ENCODE measurements around the gene CALN1.

CALN1 gene

DNA sequence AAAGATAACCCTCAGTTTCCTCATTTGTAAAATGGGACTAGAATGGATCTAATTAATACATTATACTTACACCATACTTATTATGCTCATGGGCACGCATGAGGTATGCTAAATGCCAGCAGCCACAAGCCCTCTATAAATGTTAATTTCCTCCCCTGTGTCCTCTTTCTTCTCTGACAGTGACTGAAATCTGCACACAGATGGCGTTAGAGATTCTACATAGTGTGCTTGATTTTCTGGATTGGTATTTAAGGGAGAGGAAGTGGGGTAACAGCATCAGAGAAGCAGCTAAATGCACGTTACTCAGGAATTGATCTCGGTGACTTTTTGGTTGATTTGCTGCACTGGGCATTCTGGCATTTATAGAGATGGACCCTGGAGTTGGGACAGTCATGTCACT, 568.5 kb downstream of the CALN1 start:
- no peak for DNase-seq (ENCODE audit: low read depth in 2 of 2)
- no peak overlapping the region for H3K4me3 ChIP-seq (replicated peaks in 1 of 2; ENCODE audit: low read depth in 2 of 2, low read length in 2 of 2)
- TF ChIP-seq CTCF (IDR thresholded peaks at IDR 0.05; ENCODE audit: low read depth, low read length): no peak

GRCh38 chr7:71842786-71843185, 569.4 kb downstream of the CALN1 start:
- DNase-seq (ENCODE audit: low read depth in 2 of 2): no peak
- H3K4me3 ChIP-seq (replicated peaks in 1 of 2; ENCODE audit: low read depth in 2 of 2, low read length in 2 of 2): no peak overlapping the region
- no peak for TF ChIP-seq CTCF (IDR thresholded peaks at IDR 0.05; ENCODE audit: low read depth, low read length)

DNA sequence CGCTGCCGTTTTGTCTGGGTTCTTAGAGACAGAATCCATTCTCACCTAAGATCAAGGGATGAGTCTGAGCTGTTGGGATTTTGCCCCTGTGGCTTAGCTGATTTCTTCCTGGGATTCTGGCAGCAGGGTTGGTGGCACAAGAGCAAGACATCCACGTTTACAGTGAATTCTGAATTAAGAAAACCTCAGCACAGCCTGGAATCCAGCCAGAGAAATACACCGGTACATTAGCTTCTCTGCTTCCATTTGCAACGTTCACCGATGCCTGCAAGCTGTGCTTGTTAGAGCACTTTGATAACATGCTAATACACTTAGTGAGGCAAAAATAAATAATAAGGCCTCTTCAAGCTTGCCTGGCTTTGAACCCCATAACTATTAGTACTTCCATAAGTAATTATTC, 569.8 kb downstream of the CALN1 start:
- no peak overlapping the region for H3K4me3 ChIP-seq (replicated peaks in 1 of 2; ENCODE audit: low read depth in 2 of 2, low read length in 2 of 2)
- no peak for DNase-seq (ENCODE audit: low read depth in 2 of 2)
- TF ChIP-seq CTCF (IDR thresholded peaks at IDR 0.05; ENCODE audit: low read depth, low read length): no peak

- H3K4me3 ChIP-seq (replicated peaks in 1 of 2; ENCODE audit: low read depth in 2 of 2, low read length in 2 of 2): no peak overlapping the region
- no peak for DNase-seq (ENCODE audit: low read depth in 2 of 2)
- no peak for TF ChIP-seq CTCF (IDR thresholded peaks at IDR 0.05; ENCODE audit: low read depth, low read length)
These were observed 577.1 kb downstream of the CALN1 start for GRCh38 chr7:71835056-71835455.

GRCh38 chr7:71829515-71829914, 582.6 kb downstream of the CALN1 start:
- TF ChIP-seq CTCF (IDR thresholded peaks at IDR 0.05; ENCODE audit: low read depth, low read length): no peak
- no peak overlapping the region for H3K4me3 ChIP-seq (replicated peaks in 1 of 2; ENCODE audit: low read depth in 2 of 2, low read length in 2 of 2)
- no peak for DNase-seq (ENCODE audit: low read depth in 2 of 2)

DNA sequence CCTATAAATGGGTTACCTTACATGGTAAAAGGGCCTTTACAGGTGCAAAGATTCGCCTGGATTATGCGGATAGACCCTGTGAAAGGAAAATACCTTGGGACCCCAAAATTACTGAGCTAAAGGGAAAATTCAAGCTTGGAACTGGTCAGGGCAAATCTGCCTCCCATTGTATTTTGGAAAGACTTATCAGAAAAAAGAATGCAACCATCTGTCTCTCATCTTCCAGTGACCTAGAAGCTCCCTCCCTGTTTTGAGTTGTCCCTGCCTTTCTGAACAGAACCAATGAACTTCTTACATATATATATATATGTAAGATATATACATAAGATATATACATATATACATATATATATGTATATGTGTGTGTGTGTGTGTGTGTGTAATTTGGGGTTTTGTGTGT, 583.8 kb downstream of the CALN1 start:
- TF ChIP-seq CTCF (IDR thresholded peaks at IDR 0.05; ENCODE audit: low read depth, low read length): no peak
- H3K4me3 ChIP-seq (replicated peaks in 1 of 2; ENCODE audit: low read depth in 2 of 2, low read length in 2 of 2): no peak overlapping the region
- DNase-seq (ENCODE audit: low read depth in 2 of 2): no peak

DNA sequence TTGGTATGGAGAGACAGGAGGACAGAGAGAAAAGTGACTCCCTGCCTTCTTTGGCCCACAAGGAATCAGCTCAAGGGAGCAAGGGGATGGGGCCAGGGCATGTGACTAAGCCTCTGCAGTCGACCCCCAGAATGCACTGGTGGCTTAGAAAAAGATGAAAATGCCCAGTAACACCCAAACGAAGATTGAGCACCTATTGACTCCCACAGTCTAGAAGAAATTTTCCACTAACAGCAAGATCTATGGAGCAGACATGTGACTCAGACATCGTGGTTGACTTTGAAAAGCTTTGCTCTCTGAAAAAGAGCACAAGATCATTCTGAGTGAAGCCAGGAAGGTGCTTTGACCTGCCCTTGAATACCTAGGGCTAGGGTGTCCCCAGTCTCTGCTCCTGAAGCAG, 586.0 kb downstream of the CALN1 start:
- H3K4me3 ChIP-seq (replicated peaks in 1 of 2; ENCODE audit: low read depth in 2 of 2, low read length in 2 of 2): no peak overlapping the region
- no peak for TF ChIP-seq CTCF (IDR thresholded peaks at IDR 0.05; ENCODE audit: low read depth, low read length)
- no peak for DNase-seq (ENCODE audit: low read depth in 2 of 2)
